Testis (tissue), 2 donors: ENCODE data around the gene FOXN3.

Experiments
- POLR2A ChIP-seq: fragments of 450-650 bp; IDR thresholded peaks from one replicate; pipeline ENCODE4 v1.6.1; 2017; ENCODE audit warnings: antibody characterized with exemption, mild to moderate bottlenecking, moderate library complexity
- TF ChIP-seq, protein P1 (sequence below), 3 experiments: fragments of 450-650 bp in 2 of 3; fragments of 200-600 bp in 1 of 3; sonication (generic) in 1 of 3; IDR thresholded peaks; one replicate each; pipeline ENCODE4 v1.5.1; 2016 to 2019; ENCODE audit warnings: antibody characterized with exemption in 3 of 3, mild to moderate bottlenecking in 2 of 3, moderate library complexity in 1 of 3

DNA sequence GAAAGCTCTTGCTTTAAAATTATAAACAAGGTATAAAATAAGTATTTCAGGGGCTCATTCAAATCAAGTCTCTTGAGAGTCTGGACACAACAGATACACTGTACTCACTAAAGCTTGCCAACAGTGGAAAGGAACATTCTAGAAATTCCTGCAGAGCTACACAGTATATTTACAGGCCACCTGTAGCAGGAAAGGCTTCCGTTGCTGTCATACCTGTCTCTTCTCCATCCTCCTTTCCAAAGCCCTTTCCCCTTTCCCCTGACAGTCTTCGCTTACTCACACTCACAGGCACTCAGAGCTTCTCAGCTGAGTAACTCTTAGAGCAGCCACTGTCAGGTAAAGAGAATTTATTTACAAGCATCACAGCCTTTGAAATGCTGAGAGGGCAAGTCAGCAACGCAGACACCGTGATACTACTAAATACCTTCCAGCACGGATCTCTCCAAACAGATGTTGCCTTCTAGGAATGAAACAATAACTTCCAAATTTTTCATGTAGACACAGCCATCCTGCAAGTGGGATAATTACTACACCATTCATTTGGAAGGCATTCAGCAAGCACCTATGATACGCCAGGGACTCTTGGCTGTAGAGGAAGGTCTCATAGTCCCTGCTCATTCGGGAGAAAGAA is 167.9 kb downstream of the FOXN3 start:
- TF ChIP-seq, protein P1, sequence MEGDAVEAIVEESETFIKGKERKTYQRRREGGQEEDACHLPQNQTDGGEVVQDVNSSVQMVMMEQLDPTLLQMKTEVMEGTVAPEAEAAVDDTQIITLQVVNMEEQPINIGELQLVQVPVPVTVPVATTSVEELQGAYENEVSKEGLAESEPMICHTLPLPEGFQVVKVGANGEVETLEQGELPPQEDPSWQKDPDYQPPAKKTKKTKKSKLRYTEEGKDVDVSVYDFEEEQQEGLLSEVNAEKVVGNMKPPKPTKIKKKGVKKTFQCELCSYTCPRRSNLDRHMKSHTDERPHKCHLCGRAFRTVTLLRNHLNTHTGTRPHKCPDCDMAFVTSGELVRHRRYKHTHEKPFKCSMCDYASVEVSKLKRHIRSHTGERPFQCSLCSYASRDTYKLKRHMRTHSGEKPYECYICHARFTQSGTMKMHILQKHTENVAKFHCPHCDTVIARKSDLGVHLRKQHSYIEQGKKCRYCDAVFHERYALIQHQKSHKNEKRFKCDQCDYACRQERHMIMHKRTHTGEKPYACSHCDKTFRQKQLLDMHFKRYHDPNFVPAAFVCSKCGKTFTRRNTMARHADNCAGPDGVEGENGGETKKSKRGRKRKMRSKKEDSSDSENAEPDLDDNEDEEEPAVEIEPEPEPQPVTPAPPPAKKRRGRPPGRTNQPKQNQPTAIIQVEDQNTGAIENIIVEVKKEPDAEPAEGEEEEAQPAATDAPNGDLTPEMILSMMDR (IDR thresholded peaks at IDR 0.05) = no peak
- no peak for TF ChIP-seq POLR2A
